ENCODE measurements around the gene METTL26. TPM values are rescaled to one million over a fixed set of nuclear protein-coding genes. Genes with fewer than 3 reads are reported as not detected.
A peak's percentile ranks its signal among the peaks of the same experiment; 100 is the strongest.

Gene METTL26
- total and polyA plus RNA-seq, 9 of the 15 experiments (the other 6 are each of a cell fraction or from before 2014, with no cell fraction given): 7.3 to 262 (median 80.9) TPM

DNA sequence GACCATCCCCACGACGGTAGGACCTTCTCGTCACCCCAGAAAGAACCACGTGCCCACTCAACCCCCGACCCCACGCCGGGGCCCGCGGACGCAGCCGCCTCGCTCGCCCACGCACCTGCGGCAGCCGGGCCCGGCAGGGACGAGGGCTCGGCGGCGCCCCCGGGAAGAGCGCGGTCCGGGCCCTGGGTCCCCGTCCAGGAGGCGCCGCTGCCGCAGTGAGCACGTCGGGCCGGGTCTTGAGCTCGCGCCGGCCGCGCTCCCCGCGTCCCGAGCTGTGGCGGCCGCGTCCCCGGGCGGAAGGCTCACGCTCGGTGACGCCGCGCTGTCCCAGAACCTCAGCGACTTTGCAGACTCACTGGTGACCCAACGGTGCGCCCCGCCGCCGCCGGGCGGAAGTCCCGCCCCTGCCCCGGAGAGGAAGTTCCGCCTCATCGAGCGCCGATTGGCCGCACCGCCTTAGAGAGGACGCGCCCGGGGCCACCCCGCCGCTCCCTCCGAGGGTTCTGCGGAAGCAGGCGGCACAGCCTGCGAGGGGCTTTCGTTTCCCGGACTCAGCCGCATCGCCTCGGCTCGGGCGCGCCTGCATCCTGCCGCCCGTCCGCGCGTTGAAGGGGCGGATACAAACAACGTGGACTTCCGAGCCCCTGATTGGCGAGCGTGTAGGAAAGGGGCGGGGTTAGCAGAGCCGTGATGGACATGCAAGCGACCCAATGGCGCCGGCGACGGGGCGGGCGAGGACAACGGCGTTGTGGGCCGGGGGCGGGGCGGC lies 47.0 kb downstream of the METTL26 start (continued):
- TF ChIP-seq ZNF318 (IDR thresholded peaks at IDR 0.05; ENCODE audit: borderline replicate concordance in 1 of 2, low read depth in 1 of 2): no peak
- TF ChIP-seq E2F3 (CRISPR knock-in tag; IDR thresholded peaks at IDR 0.05): no peak
- no peak for TF ChIP-seq OTX1 (CRISPR knock-in tag; IDR thresholded peaks at IDR 0.05)
- no peak for TF ChIP-seq TCF3 (CRISPR knock-in tag; IDR thresholded peaks at IDR 0.05)
- TF ChIP-seq KDM1A (IDR thresholded peaks at IDR 0.05): no peak
- no peak for TF ChIP-seq ZNF184 (CRISPR knock-in tag; IDR thresholded peaks at IDR 0.05)
- no peak for TF ChIP-seq TRIM28 (IDR thresholded peaks at IDR 0.05)
- TF ChIP-seq, protein P1, sequence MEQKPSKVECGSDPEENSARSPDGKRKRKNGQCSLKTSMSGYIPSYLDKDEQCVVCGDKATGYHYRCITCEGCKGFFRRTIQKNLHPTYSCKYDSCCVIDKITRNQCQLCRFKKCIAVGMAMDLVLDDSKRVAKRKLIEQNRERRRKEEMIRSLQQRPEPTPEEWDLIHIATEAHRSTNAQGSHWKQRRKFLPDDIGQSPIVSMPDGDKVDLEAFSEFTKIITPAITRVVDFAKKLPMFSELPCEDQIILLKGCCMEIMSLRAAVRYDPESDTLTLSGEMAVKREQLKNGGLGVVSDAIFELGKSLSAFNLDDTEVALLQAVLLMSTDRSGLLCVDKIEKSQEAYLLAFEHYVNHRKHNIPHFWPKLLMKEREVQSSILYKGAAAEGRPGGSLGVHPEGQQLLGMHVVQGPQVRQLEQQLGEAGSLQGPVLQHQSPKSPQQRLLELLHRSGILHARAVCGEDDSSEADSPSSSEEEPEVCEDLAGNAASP (IDR thresholded peaks at IDR 0.05): no peak
- peak; percentile 70; the same call in 1 of the 2 replicates for TF ChIP-seq PBX2 (CRISPR knock-in tag; IDR thresholded peaks at IDR 0.05; ENCODE audit: low read depth)
- no peak for TF ChIP-seq PBX2 (tag; conservative IDR thresholded peaks at IDR 0.05; ENCODE audit: low read depth)
- no peak for TF ChIP-seq KDM4B (IDR thresholded peaks at IDR 0.05; ENCODE audit: borderline replicate concordance in 2 of 2, low read depth in 1 of 2)
- no peak for TF ChIP-seq MAFG (tag; conservative IDR thresholded peaks at IDR 0.05)
- TF ChIP-seq RBM15 (IDR thresholded peaks at IDR 0.05; ENCODE audit: insufficient read depth, low read length): no peak
- TF ChIP-seq TEAD4 (IDR thresholded peaks at IDR 0.05; ENCODE audit: low read length): no peak
- TF ChIP-seq TEAD4 (CRISPR knock-in tag; IDR thresholded peaks at IDR 0.05; ENCODE audit: borderline replicate concordance): peak; percentile 56; the same call in 1 of the 2 replicates
- TF ChIP-seq ZNF146 (CRISPR knock-in tag; IDR thresholded peaks at IDR 0.05; ENCODE audit: unreplicated experiment): no peak
